Heart right ventricle (tissue), 16 donors: ENCODE results near the gene KLF1. TPM values are rescaled to one million over a fixed set of nuclear protein-coding genes. Genes with fewer than 3 reads are reported as not detected.

Experiments
- ATAC-seq, 8 donors: fragments of 200-7000 bp; cut with Tn5 transposase; one replicate each; pipeline ENCODE4 v1.9.1; 2020; ENCODE audit warnings: mild to moderate bottlenecking in 8 of 8, moderate library complexity in 8 of 8, moderate number of reproducible peaks in 1 of 8
- DNase-seq, 2 donors: peaks; one replicate each; pipeline ENCODE4 v3.0.0-alpha.2; 2020
- H3K27ac ChIP-seq, 10 donors: fragments of 200-600 bp; sonication (generic) in 2 of 10; one replicate each; pipeline versions ENCODE4 v1.5.0 to v1.8.0; 2020 to 2022; ENCODE audit warnings: mild to moderate bottlenecking in 3 of 10
- H3K27me3 ChIP-seq, 7 donors: fragments of 200-600 bp; one replicate each; pipeline ENCODE4 v1.8.0; 2021 to 2022; ENCODE audit warnings: mild to moderate bottlenecking in 2 of 7
- H3K36me3 ChIP-seq, 9 donors: fragments of 200-600 bp; sonication (generic) in 1 of 9; one replicate each; pipeline versions ENCODE4 v1.5.0 to v1.8.0; 2020 to 2022; ENCODE audit warnings: mild to moderate bottlenecking in 2 of 9
- H3K4me1 ChIP-seq, 9 donors: fragments of 200-600 bp; sonication (generic) in 1 of 9; one replicate each; pipeline versions ENCODE4 v1.5.0 to v1.8.0; 2020 to 2022; ENCODE audit warnings: mild to moderate bottlenecking in 4 of 9
- H3K4me3 ChIP-seq, 10 donors: fragments of 200-600 bp; sonication (generic) in 2 of 10; one replicate each; pipeline versions ENCODE4 v1.5.0 to v1.8.0; 2020 to 2022; ENCODE audit warnings: mild to moderate bottlenecking in 7 of 10, moderate library complexity in 2 of 10
- H3K9me3 ChIP-seq, 11 donors: fragments of 200-600 bp in 10 of 11; sonication (generic) in 2 of 11; one replicate each; pipeline versions ENCODE4 v1.5.0 to v1.8.0; 2013 to 2022; ENCODE audit warnings: mild to moderate bottlenecking in 2 of 11, control low read depth in 1 of 11, moderate library complexity in 1 of 11
- WGBS, 2 donors: extraction: QIAGEN DNeasy Blood & Tissue Kit; methylation state at CpG; one replicate each; pipeline ENCODE4 v1.1.7; 2013; ENCODE audit warnings: inconsistent platforms in 1 of 2; 5-methylcytosine and 5-hydroxymethylcytosine counted together
- intact Hi-C, 10 donors: fragments of 100-400 bp; cut with DNase I; formaldehyde crosslinking; loops; one replicate each; pipeline versions ENCODE4 v1.11.1 to v1.14.2; 2022
- polyA plus RNA-seq, 2 donors: library from polyadenylated mRNA; stranded (reverse); fragments of 200-250 nt; gene quantifications; one replicate each; pipeline ENCODE4 v1.2.3, GENCODE V29; 2013
- total RNA-seq, 10 donors: library from RNA; stranded (reverse); fragmentation: NEBNext Ultra II Directional in 3 of 10; extraction: Animal tissue kit (Norgen Biotek cat#: 25700) in 3 of 10; gene quantifications; one replicate each; pipeline versions ENCODE4 v1.2.1 to v1.2.4, GENCODE V29; 2021 to 2023
- TF ChIP-seq, protein P1 (sequence below), 9 donors: fragments of 200-600 bp; sonication (generic) in 2 of 9; IDR thresholded peaks; one replicate each; pipeline versions ENCODE4 v1.5.0 to v1.8.0; 2021 to 2022; ENCODE audit warnings: antibody characterized with exemption in 9 of 9, mild to moderate bottlenecking in 5 of 9, moderate library complexity in 1 of 9
- donor health status: Arrhythmogenic right ventricular cardiomyopathy.
- donor health status: ischemic (EF 13 %, LVEDD 7.1; RV severe dilation, severe dysfunction).
- donor health status: healthy with polysubstance abuse.
- donor health status: DM: no; HTN: yes; CAD: no.
- donor health status: DM: no; HTN: no; CAD: no.
- donor health status: ischemic (EF 25% LVEDD 6.9; RV normal size, moderate dysfunction).
- donor health status: ischemic (EF 25% LVEDD 5.7; RV mildly dilated, moderate dysfunction).
- donor health status: healthy.
- donor health status: DM: yes; HTN: yes; CAD: no.
- donor health status: Ischemic cardiomyopathy.
- donor health status: ischemic (EF 35%, LVEDD 5.7; RV mildly dilated, moderate dysfunction).
- donor health status: nonischemic (EF 11% LVEDD 7.7; RV severe dilation, severe dysfunction).
- donor health status: DM: yes; HTN: yes; CAD: no.
- donor health status: PGD.
- donor health status: ischemic (EF 29% LVEDD 5.4; RV normal size, mild dysfunction).
- donor health status: nonischemic (EF 23%, LVEDD 6.1; RV moderate dilation, normal function).

Gene KLF1
- total and polyA plus RNA-seq, 12 donors, result 0.13 TPM; not detected in 11

DNA sequence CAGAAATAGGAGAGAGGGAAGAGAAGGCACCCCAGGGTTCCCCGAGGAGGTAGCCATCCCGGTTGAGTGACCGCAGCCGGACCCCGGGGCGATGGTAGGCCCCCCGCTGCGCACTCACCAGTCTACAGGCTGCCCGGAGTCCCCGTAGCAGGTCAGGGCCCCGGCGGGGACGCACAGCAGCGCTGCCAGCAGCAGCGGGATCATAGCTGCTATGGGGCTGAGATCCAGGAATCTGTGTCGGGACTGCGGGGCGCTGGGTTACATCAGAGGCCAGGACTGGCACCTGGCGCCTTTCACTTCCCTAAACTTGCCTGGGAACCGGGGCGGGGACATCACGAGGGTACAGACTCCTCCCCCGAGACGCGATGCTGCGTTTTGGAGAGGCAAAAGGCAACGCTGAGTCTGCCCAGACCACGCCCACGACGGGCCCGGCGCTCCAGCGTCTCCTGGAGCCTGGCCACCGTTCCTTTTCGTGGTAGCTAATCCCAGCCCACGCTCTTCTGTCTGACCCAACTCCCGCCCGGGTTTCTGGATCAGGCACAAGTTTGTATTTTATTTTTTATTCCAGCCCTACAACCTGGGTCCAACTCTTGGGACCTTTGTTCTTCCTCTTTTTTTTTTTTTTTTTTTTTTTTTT lies 5.7 kb downstream of the KLF1 start, which contains the start of gene DNASE2:
DNASE2 (minus strand) TSS at position 278 of the 637 bp plus-strand sequence; CDS start at position 204, 74 bp downstream.
- peaks cover 0 to 29% (median 17%) of the 10 kb centered on the region in 9 donors for H3K36me3 ChIP-seq
- peak within 1 kb of the TSS; percentile 62 to 85 (median 74) for H3K4me3 ChIP-seq
- intact Hi-C loops, result loop anchor here in 2 of 10 donors (10.0 kb wide), 1 partner anchor 84 kb away; the partner anchor contains the start of gene DAND5 (in 2 of the 2)
- H3K27ac ChIP-seq, result peak within 1 kb of the TSS; percentile 67 to 93 (median 86)
- TF ChIP-seq, protein P1, sequence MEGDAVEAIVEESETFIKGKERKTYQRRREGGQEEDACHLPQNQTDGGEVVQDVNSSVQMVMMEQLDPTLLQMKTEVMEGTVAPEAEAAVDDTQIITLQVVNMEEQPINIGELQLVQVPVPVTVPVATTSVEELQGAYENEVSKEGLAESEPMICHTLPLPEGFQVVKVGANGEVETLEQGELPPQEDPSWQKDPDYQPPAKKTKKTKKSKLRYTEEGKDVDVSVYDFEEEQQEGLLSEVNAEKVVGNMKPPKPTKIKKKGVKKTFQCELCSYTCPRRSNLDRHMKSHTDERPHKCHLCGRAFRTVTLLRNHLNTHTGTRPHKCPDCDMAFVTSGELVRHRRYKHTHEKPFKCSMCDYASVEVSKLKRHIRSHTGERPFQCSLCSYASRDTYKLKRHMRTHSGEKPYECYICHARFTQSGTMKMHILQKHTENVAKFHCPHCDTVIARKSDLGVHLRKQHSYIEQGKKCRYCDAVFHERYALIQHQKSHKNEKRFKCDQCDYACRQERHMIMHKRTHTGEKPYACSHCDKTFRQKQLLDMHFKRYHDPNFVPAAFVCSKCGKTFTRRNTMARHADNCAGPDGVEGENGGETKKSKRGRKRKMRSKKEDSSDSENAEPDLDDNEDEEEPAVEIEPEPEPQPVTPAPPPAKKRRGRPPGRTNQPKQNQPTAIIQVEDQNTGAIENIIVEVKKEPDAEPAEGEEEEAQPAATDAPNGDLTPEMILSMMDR (IDR thresholded peaks at IDR 0.05), result no peak
- ATAC-seq, result peak; percentile 92 to 97 (median 96)
- DNase-seq, result peak; percentile 95 to 96
- peaks cover 0 to 36% (median 27%) of the 10 kb centered on the region in 7 donors for H3K27me3 ChIP-seq
- 0 to 1% methylated on average over 38 of the region's 38 CpGs for WGBS, 2 donors
- peaks cover 0 to 15% (median 0%) of the 10 kb centered on the region in 11 donors for H3K9me3 ChIP-seq
- peaks cover 10 to 55% (median 24%) of the 10 kb centered on the region in 9 donors for H3K4me1 ChIP-seq

- TF ChIP-seq, protein P1 (IDR thresholded peaks at IDR 0.05), result no peak
- peak overlapping the region; percentile 67 to 93 (median 86) for H3K27ac ChIP-seq
- intact Hi-C loops, result loop anchor here in 2 of 10 donors (10.0 kb wide), 1 partner anchor 84 kb away; the partner anchor contains the start of gene DAND5 (in 2 of the 2)
- peaks cover 0 to 15% (median 0%) of the 10 kb centered on the region in 11 donors for H3K9me3 ChIP-seq
- peaks cover 0 to 35% (median 21%) of the 10 kb centered on the region in 9 donors for H3K36me3 ChIP-seq
- H3K4me3 ChIP-seq, result peak overlapping the region; percentile 62 to 85 (median 74)
- DNase-seq, result peak in 1 of 2 donors; percentile 42
- peaks cover 7 to 50% (median 20%) of the 10 kb centered on the region in 9 donors for H3K4me1 ChIP-seq
- H3K27me3 ChIP-seq, result peaks cover 0 to 29% (median 24%) of the 10 kb centered on the region in 7 donors
- ATAC-seq, result peak; percentile 9 to 51 (median 38)
- WGBS, 2 donors, result 15 to 20% methylated on average over 29 of the region's 29 CpGs
Measured at GRCh38 chr19:12880551-12881171, 6.3 kb downstream of the KLF1 start.

DNA sequence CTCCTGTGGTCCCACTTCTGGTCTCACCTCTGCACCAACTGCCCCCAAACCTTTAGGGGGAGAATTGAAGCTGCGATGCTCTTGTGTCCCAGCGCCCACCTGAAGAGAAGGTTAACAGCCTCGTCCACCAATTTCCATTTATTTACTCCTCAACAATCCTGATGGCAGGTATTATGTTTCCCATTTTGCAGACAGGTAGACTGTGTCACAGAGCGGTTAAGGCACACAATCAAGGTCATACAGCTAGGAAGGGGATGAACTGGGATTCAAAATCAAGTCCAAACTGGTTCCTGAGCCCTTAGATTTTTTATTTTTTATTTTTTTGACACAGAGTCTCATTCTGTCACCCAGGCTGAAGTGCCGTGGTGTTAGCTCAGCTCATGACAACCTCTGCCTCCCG lies 11.9 kb downstream of the KLF1 start:
- intact Hi-C loops, result no loop called here

More for the DNA sequence above, 11.9 kb downstream of the KLF1 start:
- Histone ChIP-seq H3K4me3 (no peak overlapping the region), H3K27ac (no peak overlapping the region), H3K36me3 (peaks cover 0 to 44% (median 21%) of the 10 kb centered on the region in 9 donors), H3K9me3 (peaks cover 0 to 4% (median 0%) of the 10 kb centered on the region in 11 donors), H3K27me3 (peaks cover 0 to 6% (median 0%) of the 10 kb centered on the region in 7 donors), H3K4me1 (peaks cover 0 to 10% (median 5%) of the 10 kb centered on the region in 9 donors)
- DNase-seq (no peak), ATAC-seq (no peak)
- TF ChIP-seq, protein P1 (IDR thresholded peaks at IDR 0.05), result no peak
- WGBS, 2 donors, result 96% methylated on average over 6 of the region's 6 CpGs
